K562 (cell line): ENCODE data around the gene TMEM135. TPM values are rescaled to one million over a fixed set of nuclear protein-coding genes. Genes with fewer than 3 reads are reported as not detected.
A peak's percentile ranks its signal among the peaks of the same experiment; 100 is the strongest.

Experiments used
- AFF1 ChIP-seq, 2 experiments: fragments of 450-650 bp; IDR thresholded peaks; 2 replicates each; pipeline ENCODE4 v1.6.1; 2018; ENCODE audit warnings: mild to moderate bottlenecking in 2 of 2, low read depth in 1 of 2; ENCODE audit not compliant: partially characterized antibody in 2 of 2
- C11orf30 ChIP-seq: fragments of 450-650 bp; IDR thresholded peaks from 2 replicates; pipeline ENCODE4 v1.6.1; 2016; ENCODE audit warnings: low read depth, mild to moderate bottlenecking
- CBX5 ChIP-seq: IDR thresholded peaks from 2 replicates; pipeline ENCODE4 v1.6.1; 2014; ENCODE audit warnings: low read depth, borderline replicate concordance
- CTBP1 ChIP-seq: fragments of 450-650 bp; IDR thresholded peaks from 2 replicates; pipeline ENCODE4 v1.6.1; 2016; ENCODE audit warnings: borderline replicate concordance
- CTCFL ChIP-seq: IDR thresholded peaks from 2 replicates; pipeline ENCODE4 v1.6.1; 2011; ENCODE audit warnings: borderline replicate concordance, low read depth, mild to moderate bottlenecking, moderate library complexity, low read length; ENCODE audit not compliant: insufficient read depth, poor library complexity, severe bottlenecking
- E2F6 ChIP-seq, 2 experiments: IDR thresholded peaks; 2 replicates each; pipeline ENCODE4 v1.6.1; 2011; ENCODE audit warnings: borderline replicate concordance in 1 of 2, control low read depth in 1 of 2, low read depth in 1 of 2, low read length in 1 of 2, mild to moderate bottlenecking in 1 of 2, mixed read lengths in 1 of 2, moderate library complexity in 1 of 2; ENCODE audit not compliant: insufficient read depth in 1 of 2, insufficient read length in 1 of 2, poor library complexity in 1 of 2, severe bottlenecking in 1 of 2; ENCODE audit errors: extremely low read depth in 1 of 2
- HDAC2 ChIP-seq: fragments of 450-650 bp; IDR thresholded peaks from 2 replicates; pipeline ENCODE4 v1.6.1; 2016; ENCODE audit warnings: mild to moderate bottlenecking
- HDAC8 ChIP-seq: fragments of 450-650 bp; IDR thresholded peaks from 2 replicates; pipeline ENCODE4 v1.6.1; 2016; ENCODE audit warnings: mild to moderate bottlenecking, missing genetic modification characterization, moderate library complexity, missing compliant biosample characterization
- JUND ChIP-seq, 2 experiments: IDR thresholded peaks; 2 replicates in 1 of 2; 3 replicates in 1 of 2; pipeline ENCODE4 v1.6.1; 2011; ENCODE audit warnings: borderline replicate concordance in 2 of 2, low read depth in 2 of 2, low read length in 2 of 2, improper control_type of control experiment in 1 of 2, missing biosample characterization in 1 of 2, missing genetic modification characterization in 1 of 2, missing genetic modification reagents in 1 of 2
- KAT7 ChIP-seq: sonication (generic); formaldehyde crosslinking; IDR thresholded peaks from 2 replicates; pipeline ENCODE4 v1.8.0; 2022; ENCODE audit warnings: missing genetic modification reagents, mild to moderate bottlenecking, borderline replicate concordance
- MAFG ChIP-seq: fragments of 450-650 bp; conservative IDR thresholded peaks from 2 replicates; pipeline ENCODE4 v1.6.1; 2016; ENCODE audit warnings: missing genetic modification characterization, missing compliant biosample characterization
- MTF1 ChIP-seq: fragments of 250-450 bp; sonication (Bioruptor Pico); IDR thresholded peaks from 2 replicates; pipeline ENCODE4 v1.9.0; 2021; ENCODE audit warnings: moderate library complexity, mild to moderate bottlenecking, inconsistent platforms, borderline replicate concordance
- SMARCB1 ChIP-seq: IDR thresholded peaks from 2 replicates; pipeline ENCODE4 v1.6.1; 2011; ENCODE audit warnings: improper control_type of control experiment, low read depth; ENCODE audit not compliant: insufficient read length
- SOX6 ChIP-seq: fragments of 450-650 bp; IDR thresholded peaks from 2 replicates; pipeline ENCODE4 v1.6.1; 2014; ENCODE audit warnings: mild to moderate bottlenecking
- ZFP1 ChIP-seq: fragments of 450-650 bp; formaldehyde crosslinking; IDR thresholded peaks from 2 replicates; pipeline ENCODE4 v1.4.0; 2020; ENCODE audit warnings: mild to moderate bottlenecking, mixed read lengths
- ZFPM2 ChIP-seq: fragments of 250-450 bp; sonication (Bioruptor Pico); IDR thresholded peaks from 2 replicates; pipeline ENCODE4 v1.5.1; 2022; ENCODE audit warnings: mild to moderate bottlenecking
- ZNF253 ChIP-seq: fragments of 250-450 bp; sonication (Bioruptor Pico); conservative IDR thresholded peaks from 2 replicates; pipeline ENCODE4 v1.6.1; 2021; ENCODE audit warnings: mild to moderate bottlenecking
- ZNF324 ChIP-seq: fragments of 250-450 bp; sonication (Bioruptor Pico); IDR thresholded peaks from 2 replicates; pipeline ENCODE4 v1.4.0; 2020; ENCODE audit warnings: mild to moderate bottlenecking
- ZNF75A ChIP-seq: fragments of 450-650 bp; formaldehyde crosslinking; IDR thresholded peaks from 2 replicates; pipeline ENCODE4 v1.4.0; 2020; ENCODE audit warnings: mild to moderate bottlenecking
- polyA plus RNA-seq, 8 experiments: library from polyadenylated mRNA; depleted of rRNA in 4 of 8; stranded (reverse) in 5 of 8; unstranded in 3 of 8; fragments of >200 nt; fragmentation: Nextera tagmentation in 2 of 8; fragmentation: Illumina TruSeq in 1 of 8; extraction: Ambion mirVana in 2 of 8; extraction: Trizol in 1 of 8; gene quantifications; 2 replicates each; pipeline versions ENCODE4 v1.2.1 to v1.2.3, GENCODE V29; 2011 to 2014; ENCODE audit warnings: inconsistent platforms in 1 of 8, missing spikeins in 1 of 8
- total RNA-seq, 7 experiments: library from RNA; depleted of rRNA in 6 of 7; stranded (reverse); fragments of >200 nt in 6 of 7; fragmentation: Illumina TruSeq in 2 of 7; extraction: Trizol in 2 of 7; gene quantifications; 2 replicates each; pipeline versions ENCODE4 v1.2.1 to v1.2.3, GENCODE V29; 2011 to 2021; ENCODE audit warnings: low replicate concordance in 1 of 7

The TMEM135 gene
- total and polyA plus RNA-seq, 9 of the 15 experiments (the other 6 are each of a cell fraction or from before 2014, with no cell fraction given): 17.3 to 53.6 (median 24.9) TPM

GRCh38 chr11:86996953-86997570, 40.7 kb upstream of the TMEM135 start (continued):
- TF ChIP-seq MAFG (tag): no peak
- no peak for TF ChIP-seq MTF1 (CRISPR knock-in tag)
- no peak for TF ChIP-seq CBX5
- TF ChIP-seq ZFP1: no peak
- no peak for TF ChIP-seq ZNF75A (CRISPR knock-in tag)
- TF ChIP-seq SMARCB1: no peak
- TF ChIP-seq ZNF324 (CRISPR knock-in tag): no peak
- TF ChIP-seq ZFPM2 (CRISPR knock-in tag): no peak
- 0 out of 2 replicates have a peak, but pooled peaks have one; percentile 9 for TF ChIP-seq JUND (IDR thresholded peaks at IDR 0.05; ENCODE audit: borderline replicate concordance, low read depth, low read length)
- peak; percentile 29; the same call in 1 of the 3 replicates for TF ChIP-seq JUND (tag; IDR thresholded peaks at IDR 0.05; ENCODE audit: borderline replicate concordance, low read depth, low read length)
- TF ChIP-seq AFF1 (IDR thresholded peaks at IDR 0.05; ENCODE audit: low read depth in 1 of 2, partially characterized antibody in 2 of 2): no peak
- TF ChIP-seq CTBP1: peak; percentile 42; the same call in 1 of the 2 replicates
- peak; percentile 24; the same call in 1 of the 2 replicates for TF ChIP-seq C11orf30
- TF ChIP-seq SOX6: peak; percentile 65
- no peak for TF ChIP-seq E2F6 (IDR thresholded peaks at IDR 0.05; ENCODE audit: borderline replicate concordance in 1 of 2, extremely low read depth in 1 of 2, insufficient read depth in 1 of 2, insufficient read length in 1 of 2, low read depth in 1 of 2, low read length in 1 of 2, poor library complexity in 1 of 2, severe bottlenecking in 1 of 2)
- no peak for TF ChIP-seq CTCFL
- TF ChIP-seq KAT7 (CRISPR knock-in tag): no peak
- TF ChIP-seq HDAC8 (tag): no peak
- TF ChIP-seq ZNF253 (CRISPR knock-in tag): no peak
- TF ChIP-seq HDAC2: no peak
